B cell (primary cell): ENCODE measurements around the gene DTL.

Source experiments
- EZH2 ChIP-seq: IDR thresholded peaks from 2 replicates; pipeline ENCODE4 v1.6.1; 2012; ENCODE audit warnings: borderline replicate concordance, low read depth, mild to moderate bottlenecking, moderate library complexity, low read length; ENCODE audit not compliant: insufficient read depth, poor library complexity, severe bottlenecking
- TF ChIP-seq, protein P1 (sequence below): fragments of 200-600 bp; IDR thresholded peaks from one replicate; pipeline ENCODE4 v1.8.0; 2022; ENCODE audit warnings: antibody characterized with exemption, mild to moderate bottlenecking

DNA sequence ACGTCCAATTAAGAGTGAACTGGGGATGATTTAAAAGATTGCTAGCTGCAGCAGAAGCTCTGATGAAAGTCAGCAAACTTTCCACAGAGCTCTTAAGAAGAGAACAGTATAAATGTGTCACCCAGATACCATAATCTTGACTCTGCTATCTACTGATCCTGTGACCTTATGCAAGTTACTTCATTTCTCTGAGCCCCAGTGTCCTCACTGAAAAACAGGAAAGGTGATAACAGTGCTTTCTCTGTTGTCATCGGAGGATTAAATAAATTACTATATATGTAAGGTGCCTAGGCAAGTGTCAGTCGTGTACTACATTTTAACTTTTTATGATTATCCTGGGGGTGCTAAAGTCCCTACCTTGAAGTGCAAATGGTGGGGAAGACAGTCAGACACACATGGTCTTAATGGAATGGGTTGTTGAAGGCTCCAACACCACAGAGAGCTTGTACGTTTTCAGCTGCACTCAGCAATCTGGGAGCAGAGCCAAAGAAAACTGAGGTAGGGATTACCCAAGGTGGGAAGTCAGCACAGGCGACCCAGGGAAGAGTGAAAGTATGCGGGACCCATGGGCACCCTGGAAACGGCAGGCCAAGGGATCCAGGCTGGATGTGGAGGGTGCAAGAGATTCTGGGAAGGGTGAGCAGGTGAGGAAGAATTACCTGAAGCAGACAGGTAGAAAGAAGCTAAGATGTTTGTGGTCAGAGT, 82.8 kb downstream of the DTL start:
- no peak for TF ChIP-seq EZH2
- TF ChIP-seq, protein P1, sequence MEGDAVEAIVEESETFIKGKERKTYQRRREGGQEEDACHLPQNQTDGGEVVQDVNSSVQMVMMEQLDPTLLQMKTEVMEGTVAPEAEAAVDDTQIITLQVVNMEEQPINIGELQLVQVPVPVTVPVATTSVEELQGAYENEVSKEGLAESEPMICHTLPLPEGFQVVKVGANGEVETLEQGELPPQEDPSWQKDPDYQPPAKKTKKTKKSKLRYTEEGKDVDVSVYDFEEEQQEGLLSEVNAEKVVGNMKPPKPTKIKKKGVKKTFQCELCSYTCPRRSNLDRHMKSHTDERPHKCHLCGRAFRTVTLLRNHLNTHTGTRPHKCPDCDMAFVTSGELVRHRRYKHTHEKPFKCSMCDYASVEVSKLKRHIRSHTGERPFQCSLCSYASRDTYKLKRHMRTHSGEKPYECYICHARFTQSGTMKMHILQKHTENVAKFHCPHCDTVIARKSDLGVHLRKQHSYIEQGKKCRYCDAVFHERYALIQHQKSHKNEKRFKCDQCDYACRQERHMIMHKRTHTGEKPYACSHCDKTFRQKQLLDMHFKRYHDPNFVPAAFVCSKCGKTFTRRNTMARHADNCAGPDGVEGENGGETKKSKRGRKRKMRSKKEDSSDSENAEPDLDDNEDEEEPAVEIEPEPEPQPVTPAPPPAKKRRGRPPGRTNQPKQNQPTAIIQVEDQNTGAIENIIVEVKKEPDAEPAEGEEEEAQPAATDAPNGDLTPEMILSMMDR, result no peak
